ENCODE data around the gene PRKAR1B. TPM values are rescaled to one million over a fixed set of nuclear protein-coding genes. Genes with fewer than 3 reads are reported as not detected.

The PRKAR1B gene
- total RNA-seq, 1 experiment from 2014 or later, result 14.1 TPM

- no peak for DNase-seq (ENCODE audit: low read depth, low spot score)
- CTCF ChIA-PET, result no interaction called here
- Histone ChIP-seq H3K36me3 (ENCODE audit: control insufficient read depth in 1 of 2, insufficient read depth in 2 of 2, low read length in 2 of 2) (no peaks in the 10 kb centered on the region), H4K20me1 (ENCODE audit: insufficient read depth) (no peaks in the 10 kb centered on the region), H3K4me3 (replicated peaks in 1 of 2; ENCODE audit: low read depth in 1 of 2, low read length in 2 of 2) (no peak overlapping the region), H3K79me2 (ENCODE audit: insufficient read depth, low read length) (no peaks in the 10 kb centered on the region), H3K4me1 (ENCODE audit: control insufficient read depth in 1 of 2, insufficient read depth in 2 of 2, low read length in 2 of 2) (no peaks in the 10 kb centered on the region), H3K27ac (ENCODE audit: low read depth, low read length) (no peak overlapping the region), H3K9ac (ENCODE audit: low read length) (no peak overlapping the region), H3K4me2 (ENCODE audit: low read length) (no peak overlapping the region), H3K9me3 (ENCODE audit: control insufficient read depth in 1 of 2, insufficient read depth in 1 of 2, low read depth in 1 of 2, low read length in 2 of 2) (no peaks in the 10 kb centered on the region), H2AFZ (ENCODE audit: low read depth, low read length, poor library complexity, severe bottlenecking) (no peak overlapping the region), H3K9me2 (ENCODE audit: insufficient read depth) (no peaks in the 10 kb centered on the region), H3K27me3 (ENCODE audit: insufficient read depth, low read length) (no peaks in the 10 kb centered on the region)
- ATAC-seq, result no peak
- BruUV-seq (replicated peaks), result no TSS peak
- RAD21 ChIA-PET (ENCODE audit: low non-redundant PET in 1 of 2, low total read pairs in 2 of 2, uncharacterized antibody in 2 of 2, unreplicated experiment in 2 of 2), result no interaction called here
- POLR2A ChIA-PET, result no interaction called here
- intact Hi-C loops (cut with micrococcal nuclease), result no loop called here
- TF ChIP-seq EZH2phosphoT487 (IDR thresholded peaks at IDR 0.05; ENCODE audit: borderline replicate concordance) (no peak), YY1 (IDR thresholded peaks at IDR 0.05; ENCODE audit: extremely low read depth, insufficient replicate concordance, low read depth, low read length) (no peak), SIN3A (IDR thresholded peaks at IDR 0.05; ENCODE audit: low read depth) (no peak), EZH2 (IDR thresholded peaks at IDR 0.05) (no peak), TCF7L2 (IDR thresholded peaks at IDR 0.05; ENCODE audit: borderline replicate concordance, extremely low read depth, insufficient read depth, insufficient read length) (no peak), CBX3 (IDR thresholded peaks at IDR 0.05; ENCODE audit: low read depth) (no peak), POLR2AphosphoS5 (IDR thresholded peaks at IDR 0.05; ENCODE audit: low read depth, low read length) (no peak), SRF (IDR thresholded peaks at IDR 0.05; ENCODE audit: low read depth) (no peak), CTCF (IDR thresholded peaks at IDR 0.05 in 2 of 3, conservative IDR thresholded peaks at IDR 0.05 in 1 of 3; ENCODE audit: borderline replicate concordance in 1 of 3, insufficient read depth in 1 of 3, low read depth in 2 of 3, low read length in 2 of 3) (no peak), ZFX (IDR thresholded peaks at IDR 0.05) (no peak), CEBPB (IDR thresholded peaks at IDR 0.05; ENCODE audit: low read depth) (no peak), ZNF274 (IDR thresholded peaks at IDR 0.05; ENCODE audit: low read depth, low read length) (no peak)
- TF ChIP-seq, protein P1, sequence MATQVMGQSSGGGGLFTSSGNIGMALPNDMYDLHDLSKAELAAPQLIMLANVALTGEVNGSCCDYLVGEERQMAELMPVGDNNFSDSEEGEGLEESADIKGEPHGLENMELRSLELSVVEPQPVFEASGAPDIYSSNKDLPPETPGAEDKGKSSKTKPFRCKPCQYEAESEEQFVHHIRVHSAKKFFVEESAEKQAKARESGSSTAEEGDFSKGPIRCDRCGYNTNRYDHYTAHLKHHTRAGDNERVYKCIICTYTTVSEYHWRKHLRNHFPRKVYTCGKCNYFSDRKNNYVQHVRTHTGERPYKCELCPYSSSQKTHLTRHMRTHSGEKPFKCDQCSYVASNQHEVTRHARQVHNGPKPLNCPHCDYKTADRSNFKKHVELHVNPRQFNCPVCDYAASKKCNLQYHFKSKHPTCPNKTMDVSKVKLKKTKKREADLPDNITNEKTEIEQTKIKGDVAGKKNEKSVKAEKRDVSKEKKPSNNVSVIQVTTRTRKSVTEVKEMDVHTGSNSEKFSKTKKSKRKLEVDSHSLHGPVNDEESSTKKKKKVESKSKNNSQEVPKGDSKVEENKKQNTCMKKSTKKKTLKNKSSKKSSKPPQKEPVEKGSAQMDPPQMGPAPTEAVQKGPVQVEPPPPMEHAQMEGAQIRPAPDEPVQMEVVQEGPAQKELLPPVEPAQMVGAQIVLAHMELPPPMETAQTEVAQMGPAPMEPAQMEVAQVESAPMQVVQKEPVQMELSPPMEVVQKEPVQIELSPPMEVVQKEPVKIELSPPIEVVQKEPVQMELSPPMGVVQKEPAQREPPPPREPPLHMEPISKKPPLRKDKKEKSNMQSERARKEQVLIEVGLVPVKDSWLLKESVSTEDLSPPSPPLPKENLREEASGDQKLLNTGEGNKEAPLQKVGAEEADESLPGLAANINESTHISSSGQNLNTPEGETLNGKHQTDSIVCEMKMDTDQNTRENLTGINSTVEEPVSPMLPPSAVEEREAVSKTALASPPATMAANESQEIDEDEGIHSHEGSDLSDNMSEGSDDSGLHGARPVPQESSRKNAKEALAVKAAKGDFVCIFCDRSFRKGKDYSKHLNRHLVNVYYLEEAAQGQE (IDR thresholded peaks at IDR 0.05; ENCODE audit: low read depth), result no peak
- TF ChIP-seq, protein P2, sequence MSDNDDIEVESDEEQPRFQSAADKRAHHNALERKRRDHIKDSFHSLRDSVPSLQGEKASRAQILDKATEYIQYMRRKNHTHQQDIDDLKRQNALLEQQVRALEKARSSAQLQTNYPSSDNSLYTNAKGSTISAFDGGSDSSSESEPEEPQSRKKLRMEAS (IDR thresholded peaks at IDR 0.05), result no peak
Measured at GRCh38 chr7:582931-583330, 144.2 kb downstream of the PRKAR1B start.

All from HCT116 (cell line).